Astrocyte (in vitro differentiated cells and primary cell): ENCODE data around the gene LHFPL2. TPM values are rescaled to one million over a fixed set of nuclear protein-coding genes. Genes with fewer than 3 reads are reported as not detected.

Experiments
- DNase-seq: peaks from one replicate; pipeline ENCODE4 v3.0.0-alpha.2; 2010; ENCODE audit warnings: low read depth
- FAIRE-seq: peaks from 2 replicates; lab custom pipeline; 2011; peaks lifted over from hg19 to GRCh38; lab: Jason Lieb, UNC
- H2AFZ ChIP-seq: 2 replicates; pipeline ENCODE4 v1.6.0; 2012; ENCODE audit warnings: low read depth, low read length, inconsistent platforms
- H3K27ac ChIP-seq: 2 replicates; pipeline ENCODE4 v1.5.1; 2011; ENCODE audit warnings: low read depth, low read length, inconsistent platforms
- H3K27me3 ChIP-seq: 2 replicates; pipeline ENCODE4 v1.6.0; 2011; ENCODE audit warnings: low read length, inconsistent platforms; ENCODE audit not compliant: insufficient read depth
- H3K36me3 ChIP-seq: 2 replicates; pipeline ENCODE4 v1.5.1; 2011; ENCODE audit warnings: low read length, inconsistent platforms; ENCODE audit not compliant: insufficient read depth
- H3K4me1 ChIP-seq: 2 replicates; pipeline ENCODE4 v1.5.1; 2011; ENCODE audit warnings: low read length, inconsistent platforms; ENCODE audit not compliant: insufficient read depth
- H3K4me2 ChIP-seq: 2 replicates; pipeline ENCODE4 v1.6.0; 2012; ENCODE audit warnings: low read length, inconsistent platforms
- H3K4me3 ChIP-seq: 2 replicates; pipeline ENCODE4 v1.5.1; 2011; ENCODE audit warnings: low read depth, mild to moderate bottlenecking, low read length, inconsistent platforms; ENCODE audit not compliant: insufficient read depth
- H3K79me2 ChIP-seq: 2 replicates; pipeline ENCODE4 v1.6.0; 2012; ENCODE audit warnings: mild to moderate bottlenecking, low read length, inconsistent platforms; ENCODE audit not compliant: insufficient read depth
- H3K9ac ChIP-seq: 2 replicates; pipeline ENCODE4 v1.6.0; 2012; ENCODE audit warnings: mild to moderate bottlenecking, low read length, inconsistent platforms
- H3K9me3 ChIP-seq: 2 replicates; pipeline ENCODE4 v1.5.1; 2012; ENCODE audit warnings: low read depth, mild to moderate bottlenecking, low read length, inconsistent platforms; ENCODE audit not compliant: insufficient read depth
- H4K20me1 ChIP-seq: 2 replicates; pipeline ENCODE4 v1.6.0; 2012; ENCODE audit warnings: low read length, inconsistent platforms; ENCODE audit not compliant: insufficient read depth
- H3K27ac Mint-ChIP-seq: one replicate; pipeline ENCODE4 v1.8.0; 2021; ENCODE audit warnings: mild to moderate bottlenecking, mixed read lengths; ENCODE audit not compliant: unreplicated experiment
- H3K27me3 Mint-ChIP-seq: one replicate; pipeline ENCODE4 v1.8.0; 2021; ENCODE audit warnings: low read depth, mixed read lengths; ENCODE audit not compliant: unreplicated experiment
- H3K36me3 Mint-ChIP-seq: one replicate; pipeline ENCODE4 v1.8.0; 2021; ENCODE audit warnings: low read depth, mixed read lengths; ENCODE audit not compliant: unreplicated experiment
- H3K4me1 Mint-ChIP-seq: one replicate; pipeline ENCODE4 v1.8.0; 2021; ENCODE audit warnings: low read depth, mixed read lengths; ENCODE audit not compliant: unreplicated experiment
- H3K4me3 Mint-ChIP-seq: one replicate; pipeline ENCODE4 v1.8.0; 2021; ENCODE audit warnings: mild to moderate bottlenecking, moderate library complexity, mixed read lengths; ENCODE audit not compliant: unreplicated experiment
- H3K9me3 Mint-ChIP-seq: one replicate; pipeline ENCODE4 v1.8.0; 2021; ENCODE audit warnings: mild to moderate bottlenecking, mixed read lengths; ENCODE audit not compliant: unreplicated experiment
- EZH2 ChIP-seq: IDR thresholded peaks from 2 replicates; pipeline ENCODE4 v1.6.1; 2012; ENCODE audit warnings: mild to moderate bottlenecking, low read length, inconsistent platforms; ENCODE audit not compliant: insufficient read depth
- total RNA-seq: library from RNA; stranded (reverse); gene quantifications from 2 replicates; pipeline ENCODE4 v1.2.1, GENCODE V29; 2021
- TF ChIP-seq, protein P1 (sequence below): IDR thresholded peaks from 2 replicates; pipeline ENCODE4 v1.5.1; 2011; ENCODE audit warnings: low read depth, mild to moderate bottlenecking, inconsistent platforms, low read length, moderate library complexity; ENCODE audit not compliant: insufficient read depth

The LHFPL2 gene
- total RNA-seq, 1 donor from 2014 or later, result 17.0 TPM

DNA sequence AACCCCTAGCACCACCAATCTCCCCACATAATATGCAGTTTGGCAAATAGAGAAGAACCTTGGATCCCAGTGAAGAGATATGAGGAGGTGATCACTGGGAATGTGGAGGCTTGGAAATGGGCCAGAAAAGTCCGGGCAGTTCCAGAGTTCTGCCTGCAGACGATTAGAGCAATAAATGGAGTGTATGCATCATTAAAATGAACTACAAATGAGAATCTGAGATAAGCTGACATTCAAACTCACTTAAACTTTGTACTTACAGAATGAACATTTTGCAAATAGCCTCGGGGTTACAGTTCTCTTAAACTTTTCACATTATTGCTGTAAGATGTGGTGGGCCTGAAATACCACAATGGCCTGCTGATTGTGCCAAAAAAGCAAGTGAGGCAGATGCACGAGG is 23.0 kb upstream of the LHFPL2 start:
- Histone ChIP-seq H3K4me2 (no peak overlapping the region), H3K27me3 (no peaks in the 10 kb centered on the region), H3K27ac (no peak overlapping the region), H3K36me3 (no peaks in the 10 kb centered on the region), H4K20me1 (no peaks in the 10 kb centered on the region), H3K9me3 (no peaks in the 10 kb centered on the region), H3K4me1 (no peaks in the 10 kb centered on the region), H3K4me3 (no peak overlapping the region), H3K9ac (no peak overlapping the region), H2AFZ (no peak overlapping the region), H3K79me2 (no peaks in the 10 kb centered on the region)
- no peak for FAIRE-seq
- Mint-ChIP-seq H3K27ac (no peak overlapping the region), H3K36me3 (no peaks in the 10 kb centered on the region), H3K9me3 (no peaks in the 10 kb centered on the region), H3K4me1 (peaks cover 2% of the 10 kb centered on the region), H3K27me3 (no peaks in the 10 kb centered on the region), H3K4me3 (no peak overlapping the region)
- DNase-seq, result peak; percentile 76
- TF ChIP-seq, protein P1, sequence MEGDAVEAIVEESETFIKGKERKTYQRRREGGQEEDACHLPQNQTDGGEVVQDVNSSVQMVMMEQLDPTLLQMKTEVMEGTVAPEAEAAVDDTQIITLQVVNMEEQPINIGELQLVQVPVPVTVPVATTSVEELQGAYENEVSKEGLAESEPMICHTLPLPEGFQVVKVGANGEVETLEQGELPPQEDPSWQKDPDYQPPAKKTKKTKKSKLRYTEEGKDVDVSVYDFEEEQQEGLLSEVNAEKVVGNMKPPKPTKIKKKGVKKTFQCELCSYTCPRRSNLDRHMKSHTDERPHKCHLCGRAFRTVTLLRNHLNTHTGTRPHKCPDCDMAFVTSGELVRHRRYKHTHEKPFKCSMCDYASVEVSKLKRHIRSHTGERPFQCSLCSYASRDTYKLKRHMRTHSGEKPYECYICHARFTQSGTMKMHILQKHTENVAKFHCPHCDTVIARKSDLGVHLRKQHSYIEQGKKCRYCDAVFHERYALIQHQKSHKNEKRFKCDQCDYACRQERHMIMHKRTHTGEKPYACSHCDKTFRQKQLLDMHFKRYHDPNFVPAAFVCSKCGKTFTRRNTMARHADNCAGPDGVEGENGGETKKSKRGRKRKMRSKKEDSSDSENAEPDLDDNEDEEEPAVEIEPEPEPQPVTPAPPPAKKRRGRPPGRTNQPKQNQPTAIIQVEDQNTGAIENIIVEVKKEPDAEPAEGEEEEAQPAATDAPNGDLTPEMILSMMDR, result no peak
- no peak for TF ChIP-seq EZH2

DNA sequence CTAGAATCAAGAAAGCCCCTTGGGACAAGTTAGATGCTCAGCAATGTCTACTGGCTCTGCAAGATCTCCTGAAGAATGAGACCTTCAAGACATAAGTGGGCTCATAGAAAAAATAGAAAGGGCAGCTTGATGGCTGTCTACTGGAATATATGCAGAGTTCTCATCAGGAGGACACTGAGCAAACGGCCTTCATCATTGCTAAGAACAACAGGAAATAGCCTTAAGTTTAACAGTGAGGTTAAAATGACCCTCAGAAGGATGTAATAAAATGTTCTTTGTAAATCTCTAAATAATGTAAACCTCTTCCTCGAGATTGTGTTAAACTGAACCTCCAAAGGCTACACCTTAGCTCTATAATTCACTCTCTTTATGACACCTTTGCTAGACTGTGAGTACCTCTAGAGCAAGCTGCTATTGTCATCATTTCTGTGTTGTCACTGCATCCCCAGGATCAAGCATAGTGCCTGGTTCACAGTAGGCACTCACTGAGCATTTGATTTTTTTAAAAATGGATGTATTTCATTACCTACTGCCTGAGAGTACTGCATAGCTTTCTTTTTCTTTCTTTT is 22.2 kb upstream of the LHFPL2 start:
- Histone ChIP-seq H4K20me1 (no peaks in the 10 kb centered on the region), H2AFZ (no peak overlapping the region), H3K4me1 (no peaks in the 10 kb centered on the region), H3K9ac (no peak overlapping the region), H3K4me3 (no peak overlapping the region), H3K27ac (no peak overlapping the region), H3K36me3 (no peaks in the 10 kb centered on the region), H3K9me3 (no peaks in the 10 kb centered on the region), H3K27me3 (no peaks in the 10 kb centered on the region), H3K4me2 (no peak overlapping the region), H3K79me2 (no peaks in the 10 kb centered on the region)
- TF ChIP-seq EZH2, result no peak
- TF ChIP-seq, protein P1, result no peak
- Mint-ChIP-seq H3K4me1 (peaks cover 2% of the 10 kb centered on the region), H3K27ac (no peak overlapping the region), H3K36me3 (no peaks in the 10 kb centered on the region), H3K4me3 (no peak overlapping the region), H3K27me3 (peaks cover 4% of the 10 kb centered on the region), H3K9me3 (no peaks in the 10 kb centered on the region)
- DNase-seq (no peak), FAIRE-seq (no peak)

DNA sequence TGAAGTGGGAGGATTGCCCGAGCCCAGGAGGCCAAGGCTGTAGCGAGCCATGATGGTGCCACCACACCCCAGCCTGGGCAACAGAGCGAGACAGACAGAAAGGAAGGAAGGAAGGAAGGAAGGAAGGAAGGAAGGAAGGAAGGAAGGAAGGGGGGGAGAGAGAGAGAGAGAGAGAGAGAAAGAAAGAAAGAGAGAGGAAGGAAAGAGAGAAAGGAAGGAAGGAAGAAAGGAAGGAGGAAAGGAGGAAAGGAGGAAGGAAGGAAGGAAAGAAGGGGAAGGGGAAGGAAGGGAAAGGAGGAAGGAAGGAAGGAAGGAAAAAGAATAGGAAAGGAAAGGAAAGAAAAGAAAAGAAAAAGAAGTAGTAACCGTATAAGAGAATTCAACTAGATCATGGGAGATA is 20.8 kb upstream of the LHFPL2 start:
- Histone ChIP-seq H3K27me3 (no peaks in the 10 kb centered on the region), H3K36me3 (no peaks in the 10 kb centered on the region), H3K79me2 (no peaks in the 10 kb centered on the region), H4K20me1 (no peaks in the 10 kb centered on the region), H3K4me1 (no peaks in the 10 kb centered on the region), H3K9me3 (no peaks in the 10 kb centered on the region), H3K4me2 (no peak overlapping the region), H3K9ac (no peak overlapping the region), H3K4me3 (no peak overlapping the region), H2AFZ (no peak overlapping the region), H3K27ac (no peak overlapping the region)
- H3K4me1 Mint-ChIP-seq, result peaks cover 2% of the 10 kb centered on the region
- H3K27me3 Mint-ChIP-seq, result peaks cover 6% of the 10 kb centered on the region
- H3K36me3 Mint-ChIP-seq, result no peaks in the 10 kb centered on the region
- FAIRE-seq (no peak), DNase-seq (no peak)
- H3K27ac Mint-ChIP-seq, result peak overlapping the region; percentile 26
- H3K9me3 Mint-ChIP-seq, result no peaks in the 10 kb centered on the region
- TF ChIP-seq, protein P1, result no peak
- TF ChIP-seq EZH2, result no peak
- no peak overlapping the region for H3K4me3 Mint-ChIP-seq
